Left lung (tissue), 10 donors: Measurements from ENCODE around the gene MPHOSPH9. TPM values are rescaled to one million over a fixed set of nuclear protein-coding genes. Genes with fewer than 3 reads are reported as not detected.
A peak's percentile ranks its signal among the peaks of the same experiment; 100 is the strongest.

ENCODE experiments used
- ATAC-seq: fragments of 200-7000 bp; cut with Tn5 transposase; one replicate; pipeline ENCODE4 v1.9.1; 2020; ENCODE audit warnings: moderate library complexity
- DNase-seq, 4 donors: peaks; one replicate each; pipeline ENCODE4 v3.0.0-alpha.2; 2013 to 2020
- H3K27ac ChIP-seq, 2 donors: fragments of 200-600 bp; sonication (generic) in 1 of 2; one replicate each; pipeline versions ENCODE4 v1.5.0 to v1.8.0; 2020 to 2021
- H3K27me3 ChIP-seq, 2 donors: fragments of 200-600 bp; sonication (generic) in 1 of 2; one replicate each; pipeline versions ENCODE4 v1.5.0 to v1.8.0; 2020 to 2021
- H3K36me3 ChIP-seq, 2 donors: fragments of 200-600 bp; sonication (generic) in 1 of 2; one replicate each; pipeline versions ENCODE4 v1.5.0 to v1.8.0; 2020 to 2021
- H3K4me1 ChIP-seq, 2 donors: fragments of 200-600 bp; one replicate each; pipeline ENCODE4 v1.8.0; 2021
- H3K4me3 ChIP-seq, 2 donors: fragments of 200-600 bp; sonication (generic) in 1 of 2; one replicate each; pipeline versions ENCODE4 v1.5.0 to v1.8.0; 2020 to 2021; ENCODE audit warnings: mild to moderate bottlenecking in 1 of 2
- H3K9me3 ChIP-seq, 2 donors: fragments of 200-600 bp; sonication (generic) in 1 of 2; one replicate each; pipeline versions ENCODE4 v1.5.0 to v1.8.0; 2020 to 2021
- CTCF ChIP-seq, 2 donors: fragments of 200-600 bp; sonication (generic) in 1 of 2; IDR thresholded peaks; one replicate each; pipeline versions ENCODE4 v1.5.0 to v1.8.0; 2021; ENCODE audit warnings: antibody characterized with exemption in 2 of 2
- intact Hi-C, 2 donors: fragments of 100-400 bp; cut with DNase I; formaldehyde crosslinking; loops; one replicate each; pipeline versions ENCODE4 v1.11.2 to v1.14.2; 2022
- polyA plus RNA-seq, 6 donors: library from polyadenylated mRNA; unstranded; fragments of 120-200 nt; gene quantifications; one replicate each; pipeline ENCODE4 v1.2.1, GENCODE V29; 2013; ENCODE audit not compliant: insufficient read length in 6 of 6
- total RNA-seq, 2 donors: library from RNA; stranded (reverse); fragmentation: NEBNext Ultra II Directional; extraction: Animal tissue kit (Norgen Biotek cat#: 25700); gene quantifications; one replicate each; pipeline ENCODE4 v1.2.1, GENCODE V29; 2021
- donor health status: DM: no; HTN: yes; CAD: no.
- donor health status: DM: no; HTN: no; CAD: no.

MPHOSPH9 gene
- total and polyA plus RNA-seq, 8 donors, result 27.6 to 46.7 (median 35.6) TPM

GRCh38 chr12:123133701-123134100 is 99.2 kb downstream of the MPHOSPH9 start:
- H3K27ac ChIP-seq, result peak overlapping the region in 1 of 2 donors; percentile 37
- ATAC-seq, result no peak

GRCh38 chr12:123132951-123133619 is 99.9 kb downstream of the MPHOSPH9 start:
- ATAC-seq (peak; percentile 17), DNase-seq (no peak)
- Histone ChIP-seq H3K4me1 (peaks cover 14 to 25% of the 10 kb centered on the region in 2 donors), H3K36me3 (no peaks in the 10 kb centered on the region), H3K27me3 (no peaks in the 10 kb centered on the region), H3K4me3 (no peak overlapping the region), H3K27ac (peak overlapping the region in 1 of 2 donors; percentile 63), H3K9me3 (no peaks in the 10 kb centered on the region)
- intact Hi-C loops, result no loop called here
- TF ChIP-seq CTCF (IDR thresholded peaks at IDR 0.05), result no peak

More at GRCh38 chr12:123133701-123134100, 99.2 kb downstream of the MPHOSPH9 start:
- Histone ChIP-seq H3K4me3 (no peak overlapping the region), H3K36me3 (no peaks in the 10 kb centered on the region), H3K27me3 (no peaks in the 10 kb centered on the region), H3K4me1 (peaks cover 17 to 25% of the 10 kb centered on the region in 2 donors), H3K9me3 (no peaks in the 10 kb centered on the region)
- DNase-seq, result no peak
- no peak for TF ChIP-seq CTCF (IDR thresholded peaks at IDR 0.05)
- intact Hi-C loops, result no loop called here

GRCh38 chr12:123131879-123132402 is 101.0 kb downstream of the MPHOSPH9 start:
- peaks cover 14 to 25% of the 10 kb centered on the region in 2 donors for H3K4me1 ChIP-seq
- no peaks in the 10 kb centered on the region for H3K27me3 ChIP-seq
- ATAC-seq (peak; percentile 78), DNase-seq (peak in 2 of 4 donors; percentile 75 to 80)
- H3K36me3 ChIP-seq, result no peaks in the 10 kb centered on the region
- no peaks in the 10 kb centered on the region for H3K9me3 ChIP-seq
- no peak overlapping the region for H3K4me3 ChIP-seq
- TF ChIP-seq CTCF (IDR thresholded peaks at IDR 0.05), result no peak
- intact Hi-C loops, result no loop called here
- peak overlapping the region; percentile 53 for H3K27ac ChIP-seq

GRCh38 chr12:123131291-123131832 is 101.6 kb downstream of the MPHOSPH9 start:
- TF ChIP-seq CTCF (IDR thresholded peaks at IDR 0.05), result no peak
- Histone ChIP-seq H3K4me1 (peaks cover 14 to 25% of the 10 kb centered on the region in 2 donors), H3K36me3 (no peaks in the 10 kb centered on the region), H3K27me3 (no peaks in the 10 kb centered on the region), H3K9me3 (no peaks in the 10 kb centered on the region), H3K27ac (peak overlapping the region; percentile 53), H3K4me3 (no peak overlapping the region)
- no peak for DNase-seq
- intact Hi-C loops, result no loop called here
- ATAC-seq, result peak; percentile 7

GRCh38 chr12:123129621-123130020 is 103.3 kb downstream of the MPHOSPH9 start:
- H3K9me3 ChIP-seq, result no peaks in the 10 kb centered on the region
- H3K27me3 ChIP-seq, result no peaks in the 10 kb centered on the region
- no peak for ATAC-seq
- no peak for TF ChIP-seq CTCF (IDR thresholded peaks at IDR 0.05)
- peaks cover 14 to 20% of the 10 kb centered on the region in 2 donors for H3K4me1 ChIP-seq
- H3K27ac ChIP-seq, result no peak overlapping the region
- no peak for DNase-seq
- H3K4me3 ChIP-seq, result no peak overlapping the region
- intact Hi-C loops, result no loop called here
- H3K36me3 ChIP-seq, result no peaks in the 10 kb centered on the region
